Neuronal stem cell (in vitro differentiated cells): ENCODE measurements around the gene RAVER2.
A peak's percentile ranks its signal among the peaks of the same experiment; 100 is the strongest.

Experiments
- DNase-seq: peaks from one replicate; pipeline ENCODE4 v3.0.0-alpha.2; 2013; ENCODE audit warnings: low spot score
- H2AFZ ChIP-seq: one replicate; pipeline ENCODE4 v1.6.1; 2013; ENCODE audit warnings: mild to moderate bottlenecking, low read length, inconsistent platforms
- H2AK5ac ChIP-seq: 2 replicates; pipeline ENCODE4 v1.6.1; 2013; ENCODE audit warnings: low read depth, mild to moderate bottlenecking, inconsistent platforms, low read length, moderate library complexity, mixed read lengths
- H2BK120ac ChIP-seq: 2 replicates; pipeline ENCODE4 v1.6.1; 2013; ENCODE audit warnings: low read depth, mild to moderate bottlenecking, inconsistent platforms, low read length, moderate library complexity, mixed read lengths
- H2BK12ac ChIP-seq: one replicate; pipeline ENCODE4 v1.6.1; 2013; ENCODE audit warnings: low read length, inconsistent platforms
- H2BK15ac ChIP-seq: 2 replicates; pipeline ENCODE4 v1.6.1; 2013; ENCODE audit warnings: mild to moderate bottlenecking, low read length, inconsistent platforms, mixed read lengths
- H2BK5ac ChIP-seq: one replicate; pipeline ENCODE4 v1.6.1; 2013; ENCODE audit warnings: inconsistent platforms, mild to moderate bottlenecking, low read length, moderate library complexity
- H3K14ac ChIP-seq: one replicate; pipeline ENCODE4 v1.6.1; 2013; ENCODE audit warnings: low read length, inconsistent platforms
- H3K18ac ChIP-seq: 2 replicates; pipeline ENCODE4 v1.6.1; 2013; ENCODE audit warnings: low read length, inconsistent platforms
- H3K23ac ChIP-seq: 2 replicates; pipeline ENCODE4 v1.6.1; 2013; ENCODE audit warnings: low read depth, mild to moderate bottlenecking, mixed read lengths, low read length, inconsistent platforms; ENCODE audit not compliant: poor library complexity
- H3K27ac ChIP-seq: replicated peaks from 3 replicates; pipeline ENCODE4 v1.5.1; 2013; ENCODE audit warnings: low read length, inconsistent platforms
- H3K27me3 ChIP-seq, 3 experiments: 2 replicates each; pipeline ENCODE4 v1.6.1; 2013; ENCODE audit warnings: low read length in 3 of 3, mild to moderate bottlenecking in 2 of 3, inconsistent platforms in 1 of 3, low read depth in 1 of 3, mixed read lengths in 1 of 3, moderate library complexity in 1 of 3; ENCODE audit not compliant: control insufficient read depth in 3 of 3, insufficient read depth in 3 of 3
- H3K36me3 ChIP-seq, 2 donors: replicated peaks in 1 of 2; 2 replicates each; pipeline ENCODE4 v1.6.1; 2013; ENCODE audit warnings: low read length in 2 of 2; ENCODE audit not compliant: control insufficient read depth in 2 of 2, insufficient read depth in 2 of 2
- H3K4ac ChIP-seq: 2 replicates; pipeline ENCODE4 v1.6.1; 2013; ENCODE audit warnings: inconsistent platforms, mild to moderate bottlenecking, low read length, moderate library complexity
- H3K4me1 ChIP-seq, 2 donors: 1 replicate in 1 of 2; 2 replicates in 1 of 2; pipeline ENCODE4 v1.6.1; 2013; ENCODE audit warnings: low read length in 2 of 2, low read depth in 1 of 2; ENCODE audit not compliant: control insufficient read depth in 2 of 2, insufficient read depth in 1 of 2
- H3K4me2 ChIP-seq: one replicate; pipeline ENCODE4 v1.6.1; 2013; ENCODE audit warnings: mild to moderate bottlenecking, low read length, inconsistent platforms; ENCODE audit not compliant: insufficient read depth, poor library complexity, severe bottlenecking
- H3K4me3 ChIP-seq, 2 donors: 2 replicates each; pipeline ENCODE4 v1.5.1; 2013; ENCODE audit warnings: low read length in 2 of 2, mild to moderate bottlenecking in 2 of 2, inconsistent platforms in 1 of 2, moderate library complexity in 1 of 2
- H3K79me1 ChIP-seq: one replicate; pipeline ENCODE4 v1.6.1; 2013; ENCODE audit warnings: low read depth, mild to moderate bottlenecking, inconsistent platforms, low read length, moderate library complexity
- H3K9ac ChIP-seq: one replicate; pipeline ENCODE4 v1.6.1; 2013; ENCODE audit warnings: mild to moderate bottlenecking, low read depth, low read length, inconsistent platforms; ENCODE audit not compliant: poor library complexity
- H3K9me3 ChIP-seq, 2 donors: replicated peaks in 1 of 2; 2 replicates each; pipeline versions ENCODE3 to v1.6.1; 2013; ENCODE audit warnings: low read length in 2 of 2, mild to moderate bottlenecking in 2 of 2, inconsistent platforms in 1 of 2, low read depth in 1 of 2, mixed read lengths in 1 of 2, moderate library complexity in 1 of 2; ENCODE audit not compliant: control insufficient read depth in 2 of 2, insufficient read depth in 1 of 2
- H4K8ac ChIP-seq: one replicate; pipeline ENCODE4 v1.6.1; 2013; ENCODE audit warnings: low read depth, mild to moderate bottlenecking, inconsistent platforms, low read length, moderate library complexity
- H4K91ac ChIP-seq: one replicate; pipeline ENCODE4 v1.6.1; 2013; ENCODE audit warnings: low read length, low read depth, mild to moderate bottlenecking, inconsistent platforms; ENCODE audit not compliant: poor library complexity
- WGBS, 2 donors: extraction: QIAGEN DNeasy Blood & Tissue Kit; methylation state at CpG; one replicate each; pipeline ENCODE4 v1.1.7; 2013; ENCODE audit warnings: missing lambda C conversion rate in 2 of 2, mixed read lengths in 1 of 2; ENCODE audit not compliant: insufficient read length in 2 of 2, insufficient replicate concordance in 1 of 2; ENCODE audit errors: extremely low coverage in 2 of 2; 5-methylcytosine and 5-hydroxymethylcytosine counted together

The RAVER2 gene

GRCh38 chr1:64851664-64852063 is 106.8 kb downstream of the RAVER2 start:
- Histone ChIP-seq H2BK120ac (no peak overlapping the region), H3K4me2 (no peak overlapping the region), H3K27ac (no peak overlapping the region), H3K18ac (no peak overlapping the region), H2BK5ac (no peak overlapping the region), H3K14ac (no peak overlapping the region), H3K9ac (no peak overlapping the region), H3K79me1 (no peaks in the 10 kb centered on the region), H3K4me1 (no peaks in the 10 kb centered on the region), H2AFZ (no peak overlapping the region), H4K8ac (no peak overlapping the region), H3K23ac (no peak overlapping the region), H3K4me3 (no peak overlapping the region), H3K27me3 (no peaks in the 10 kb centered on the region), H3K36me3 (peaks cover 0 to 57% of the 10 kb centered on the region in 2 donors), H3K9me3 (no peaks in the 10 kb centered on the region), H3K4ac (no peak overlapping the region), H2AK5ac (no peak overlapping the region), H2BK12ac (no peak overlapping the region), H4K91ac (no peak overlapping the region), H2BK15ac (no peak overlapping the region)
- no peak for DNase-seq
- WGBS, 2 donors, result no CpG with 5 or more reads among the region's 7 CpGs

GRCh38 chr1:64854674-64855073 is 109.8 kb downstream of the RAVER2 start:
- H3K4me3 ChIP-seq, result no peak overlapping the region
- H2BK120ac ChIP-seq, result no peak overlapping the region
- no peak overlapping the region for H4K8ac ChIP-seq
- no peak overlapping the region for H4K91ac ChIP-seq
- H3K79me1 ChIP-seq, result no peaks in the 10 kb centered on the region
- no peaks in the 10 kb centered on the region for H3K9me3 ChIP-seq
- no peaks in the 10 kb centered on the region for H3K27me3 ChIP-seq
- no peaks in the 10 kb centered on the region for H3K4me1 ChIP-seq
- H2BK15ac ChIP-seq, result no peak overlapping the region
- H3K4ac ChIP-seq, result no peak overlapping the region
- no peak overlapping the region for H3K27ac ChIP-seq
- no peak for DNase-seq
- no peak overlapping the region for H3K18ac ChIP-seq
- H3K4me2 ChIP-seq, result no peak overlapping the region
- H3K14ac ChIP-seq, result no peak overlapping the region
- no peak overlapping the region for H2BK12ac ChIP-seq
- H3K9ac ChIP-seq, result no peak overlapping the region
- H2AFZ ChIP-seq, result no peak overlapping the region
- peaks cover 0 to 69% of the 10 kb centered on the region in 2 donors for H3K36me3 ChIP-seq
- no peak overlapping the region for H3K23ac ChIP-seq
- H2AK5ac ChIP-seq, result no peak overlapping the region
- H2BK5ac ChIP-seq, result no peak overlapping the region
- no CpG with 5 or more reads among the region's 5 CpGs for WGBS, 2 donors

- no peak overlapping the region for H4K8ac ChIP-seq
- no CpG with 5 or more reads among the region's 8 CpGs for whole genome bisulfite sequencing, 2 donors
- H2BK120ac ChIP-seq, result no peak overlapping the region
- H2AFZ ChIP-seq, result no peak overlapping the region
- no peak overlapping the region for H4K91ac ChIP-seq
- no peak overlapping the region for H3K14ac ChIP-seq
- no peaks in the 10 kb centered on the region for H3K79me1 ChIP-seq
- no peak overlapping the region for H2AK5ac ChIP-seq
- no peaks in the 10 kb centered on the region for H3K9me3 ChIP-seq
- H3K4ac ChIP-seq, result no peak overlapping the region
- H3K9ac ChIP-seq, result no peak overlapping the region
- H3K27ac ChIP-seq, result no peak overlapping the region
- no peaks in the 10 kb centered on the region for H3K27me3 ChIP-seq
- no peak overlapping the region for H2BK5ac ChIP-seq
- H3K36me3 ChIP-seq, result peaks cover 0 to 66% of the 10 kb centered on the region in 2 donors
- H3K4me3 ChIP-seq, result peak overlapping the region in 1 of 2 donors; percentile 22
- no peak overlapping the region for H2BK12ac ChIP-seq
- no peak overlapping the region for H3K23ac ChIP-seq
- H2BK15ac ChIP-seq, result no peak overlapping the region
- H3K4me2 ChIP-seq, result no peak overlapping the region
- no peak for DNase-seq
- H3K4me1 ChIP-seq, result no peaks in the 10 kb centered on the region
- no peak overlapping the region for H3K18ac ChIP-seq
These were observed 110.7 kb downstream of the RAVER2 start for GRCh38 chr1:64855557-64855956.

GRCh38 chr1:64856553-64856952 is 111.7 kb downstream of the RAVER2 start:
- Histone ChIP-seq H3K79me1 (no peaks in the 10 kb centered on the region), H3K14ac (peak overlapping the region; percentile 25), H3K4me1 (no peaks in the 10 kb centered on the region), H3K23ac (no peak overlapping the region), H3K36me3 (peaks cover 0 to 66% of the 10 kb centered on the region in 2 donors), H3K27ac (no peak overlapping the region), H3K4me2 (no peak overlapping the region), H2BK5ac (no peak overlapping the region), H3K9me3 (no peaks in the 10 kb centered on the region), H2BK12ac (no peak overlapping the region), H2AFZ (no peak overlapping the region), H4K8ac (no peak overlapping the region), H4K91ac (no peak overlapping the region), H3K4me3 (no peak overlapping the region), H3K4ac (no peak overlapping the region), H3K27me3 (no peaks in the 10 kb centered on the region), H2BK120ac (no peak overlapping the region), H2AK5ac (no peak overlapping the region), H3K9ac (no peak overlapping the region), H2BK15ac (no peak overlapping the region), H3K18ac (no peak overlapping the region)
- DNase-seq, result no peak
- no CpG with 5 or more reads among the region's 10 CpGs for WGBS, 2 donors
